ENCODE measurements around the gene HOXB5. TPM values are rescaled to one million over a fixed set of nuclear protein-coding genes. Genes with fewer than 3 reads are reported as not detected.

The HOXB5 gene
- polyA plus RNA-seq, 1 experiment = not detected

DNA sequence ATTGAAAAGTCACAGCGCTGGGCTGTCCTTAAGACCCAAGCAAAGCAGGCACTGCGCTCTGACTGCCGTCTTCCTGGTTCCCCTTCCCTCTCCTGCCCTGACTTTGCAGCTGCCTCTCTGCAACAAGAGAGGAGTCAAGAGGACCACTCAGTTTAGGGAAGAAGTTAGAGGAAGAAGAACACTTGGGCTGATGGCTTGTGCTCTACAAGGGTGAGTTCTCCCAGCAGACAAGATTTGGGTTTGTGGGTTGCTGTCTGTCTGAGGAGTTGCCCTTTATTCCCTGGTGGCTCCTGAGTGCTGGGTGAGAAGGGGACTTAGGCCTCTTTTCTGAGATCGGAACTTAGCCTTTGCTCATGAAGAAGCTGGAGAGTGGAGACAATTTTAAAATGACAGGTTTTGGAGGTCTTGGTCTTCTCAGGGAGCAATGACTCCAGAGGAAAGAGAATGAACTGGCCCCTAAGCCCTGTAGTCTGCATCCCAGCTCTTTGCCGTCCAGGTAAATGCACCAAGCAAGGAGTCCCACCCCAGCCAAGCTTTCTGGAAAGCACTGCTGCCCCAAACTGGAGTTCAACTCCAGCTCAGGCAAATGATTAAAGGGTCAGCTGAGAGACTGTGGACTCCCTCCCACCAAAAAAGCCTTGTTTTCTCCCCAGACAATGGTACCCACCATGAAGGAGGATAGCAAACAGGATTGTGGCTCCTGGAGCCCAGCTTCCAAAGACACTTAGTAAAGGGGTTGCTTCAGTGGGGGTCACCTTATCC lies 35.3 kb upstream of the HOXB5 start:
- CTCF ChIA-PET = interaction anchor here (0.8 to 2.0 kb wide), 3 partner anchors 10 to 27 kb away, joined by 3 to 6 read pairs (median 3); no protein-coding TSS in a partner anchor
- Histone ChIP-seq H3K36me3 (ENCODE audit: control insufficient read depth, insufficient read depth, low read length) (no peaks in the 10 kb centered on the region), H3K4me3 (ENCODE audit: low read depth, low read length) (no peak overlapping the region), H3K27me3 (ENCODE audit: control insufficient read depth, insufficient read depth, low read length) (peaks cover 88% of the 10 kb centered on the region)
- DNase-seq (ENCODE audit: low read depth) = no peak
- POLR2A ChIA-PET = no interaction called here
- TF ChIP-seq, protein P1, sequence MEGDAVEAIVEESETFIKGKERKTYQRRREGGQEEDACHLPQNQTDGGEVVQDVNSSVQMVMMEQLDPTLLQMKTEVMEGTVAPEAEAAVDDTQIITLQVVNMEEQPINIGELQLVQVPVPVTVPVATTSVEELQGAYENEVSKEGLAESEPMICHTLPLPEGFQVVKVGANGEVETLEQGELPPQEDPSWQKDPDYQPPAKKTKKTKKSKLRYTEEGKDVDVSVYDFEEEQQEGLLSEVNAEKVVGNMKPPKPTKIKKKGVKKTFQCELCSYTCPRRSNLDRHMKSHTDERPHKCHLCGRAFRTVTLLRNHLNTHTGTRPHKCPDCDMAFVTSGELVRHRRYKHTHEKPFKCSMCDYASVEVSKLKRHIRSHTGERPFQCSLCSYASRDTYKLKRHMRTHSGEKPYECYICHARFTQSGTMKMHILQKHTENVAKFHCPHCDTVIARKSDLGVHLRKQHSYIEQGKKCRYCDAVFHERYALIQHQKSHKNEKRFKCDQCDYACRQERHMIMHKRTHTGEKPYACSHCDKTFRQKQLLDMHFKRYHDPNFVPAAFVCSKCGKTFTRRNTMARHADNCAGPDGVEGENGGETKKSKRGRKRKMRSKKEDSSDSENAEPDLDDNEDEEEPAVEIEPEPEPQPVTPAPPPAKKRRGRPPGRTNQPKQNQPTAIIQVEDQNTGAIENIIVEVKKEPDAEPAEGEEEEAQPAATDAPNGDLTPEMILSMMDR (IDR thresholded peaks at IDR 0.05; ENCODE audit: insufficient read depth, low read depth, low read length) = no peak

DNA sequence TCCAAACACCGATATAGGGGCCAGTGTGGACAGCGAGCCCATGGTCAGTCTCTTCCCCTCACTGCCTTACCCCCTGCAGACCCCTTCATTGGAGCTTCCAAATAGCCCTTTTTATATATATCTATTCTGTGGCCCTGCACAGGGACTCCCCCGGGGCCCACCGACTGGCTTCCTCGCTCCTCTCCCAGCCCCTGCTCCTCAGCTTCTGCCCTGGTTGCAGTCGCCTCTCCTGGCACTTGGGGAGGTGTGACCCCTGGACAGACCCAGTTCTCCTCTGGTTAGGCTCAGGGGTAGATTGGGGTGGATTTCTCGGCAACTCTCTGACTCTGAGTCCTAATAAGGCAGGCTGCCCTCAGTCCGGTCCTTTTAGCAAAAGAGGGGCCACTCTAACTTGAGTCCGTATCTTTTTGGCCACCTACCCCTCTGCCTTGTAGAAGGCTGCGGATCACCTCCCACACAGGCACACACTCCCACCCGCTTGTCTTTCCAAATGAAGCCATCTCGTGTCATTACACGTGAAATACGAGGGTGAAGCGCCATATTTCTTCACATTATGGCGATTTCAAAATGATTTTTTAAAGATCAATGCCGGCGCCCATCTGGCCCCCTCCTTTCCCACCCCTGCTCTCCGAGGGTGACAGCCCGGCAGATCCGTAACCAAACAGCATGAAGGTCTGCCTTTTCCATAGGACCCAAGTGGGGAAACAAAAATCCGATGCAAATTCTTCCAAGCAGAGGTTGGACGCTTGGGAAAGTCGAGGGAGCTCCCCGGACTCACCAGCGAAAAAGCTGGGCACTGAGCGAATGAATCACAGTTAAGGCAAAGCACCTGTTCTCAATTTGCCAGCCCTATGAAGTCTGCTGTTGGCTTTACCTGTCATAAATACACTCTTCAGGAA lies 34.3 kb upstream of the HOXB5 start:
- ChIA-PET POLR2A (no interaction called here), CTCF (interaction anchor here (0.9 to 2.0 kb wide), 4 partner anchors 8 to 10 kb away, joined by 3 to 6 read pairs (median 4); no protein-coding TSS in a partner anchor)
- H3K27me3 ChIP-seq (ENCODE audit: control insufficient read depth, insufficient read depth, low read length) = peaks cover 88% of the 10 kb centered on the region
- no peak overlapping the region for H3K4me3 ChIP-seq (ENCODE audit: low read depth, low read length)
- DNase-seq (ENCODE audit: low read depth) = no peak
- TF ChIP-seq, protein P1 (IDR thresholded peaks at IDR 0.05; ENCODE audit: insufficient read depth, low read depth, low read length) = no peak
- no peaks in the 10 kb centered on the region for H3K36me3 ChIP-seq (ENCODE audit: control insufficient read depth, insufficient read depth, low read length)

DNA sequence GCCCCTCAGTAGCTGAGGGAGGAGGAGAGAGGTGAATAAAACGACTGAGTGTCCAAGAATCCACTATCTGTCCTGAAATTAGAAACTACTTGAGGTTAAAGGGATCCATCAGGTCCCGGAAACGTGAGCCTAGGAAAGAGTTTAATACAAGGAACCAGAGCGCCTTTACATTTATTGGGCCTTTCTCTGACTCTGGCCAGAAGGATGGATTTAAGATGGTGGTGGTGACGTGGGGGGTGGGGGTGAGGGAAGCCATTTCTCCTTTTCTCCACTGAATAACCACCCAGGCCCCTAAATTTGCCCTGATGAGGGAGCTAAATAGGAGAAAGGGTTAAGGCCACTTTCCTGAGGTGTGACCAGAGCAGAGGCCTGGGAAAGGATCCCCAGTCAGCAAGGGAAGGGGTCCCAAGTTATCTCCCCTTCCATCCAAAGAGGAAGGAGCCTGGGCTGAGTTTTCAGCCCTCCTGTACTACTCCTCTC lies 33.6 kb upstream of the HOXB5 start:
- CTCF ChIA-PET = interaction anchor here (0.9 to 1.1 kb wide), 4 partner anchors 9 to 14 kb away, joined by 3 to 4 read pairs (median 4); no protein-coding TSS in a partner anchor
- Histone ChIP-seq H3K36me3 (ENCODE audit: control insufficient read depth, insufficient read depth, low read length) (no peaks in the 10 kb centered on the region), H3K4me3 (ENCODE audit: low read depth, low read length) (no peak overlapping the region), H3K27me3 (ENCODE audit: control insufficient read depth, insufficient read depth, low read length) (peaks cover 88% of the 10 kb centered on the region)
- POLR2A ChIA-PET = no interaction called here
- TF ChIP-seq, protein P1 (IDR thresholded peaks at IDR 0.05; ENCODE audit: insufficient read depth, low read depth, low read length) = no peak
- no peak for DNase-seq (ENCODE audit: low read depth)

DNA sequence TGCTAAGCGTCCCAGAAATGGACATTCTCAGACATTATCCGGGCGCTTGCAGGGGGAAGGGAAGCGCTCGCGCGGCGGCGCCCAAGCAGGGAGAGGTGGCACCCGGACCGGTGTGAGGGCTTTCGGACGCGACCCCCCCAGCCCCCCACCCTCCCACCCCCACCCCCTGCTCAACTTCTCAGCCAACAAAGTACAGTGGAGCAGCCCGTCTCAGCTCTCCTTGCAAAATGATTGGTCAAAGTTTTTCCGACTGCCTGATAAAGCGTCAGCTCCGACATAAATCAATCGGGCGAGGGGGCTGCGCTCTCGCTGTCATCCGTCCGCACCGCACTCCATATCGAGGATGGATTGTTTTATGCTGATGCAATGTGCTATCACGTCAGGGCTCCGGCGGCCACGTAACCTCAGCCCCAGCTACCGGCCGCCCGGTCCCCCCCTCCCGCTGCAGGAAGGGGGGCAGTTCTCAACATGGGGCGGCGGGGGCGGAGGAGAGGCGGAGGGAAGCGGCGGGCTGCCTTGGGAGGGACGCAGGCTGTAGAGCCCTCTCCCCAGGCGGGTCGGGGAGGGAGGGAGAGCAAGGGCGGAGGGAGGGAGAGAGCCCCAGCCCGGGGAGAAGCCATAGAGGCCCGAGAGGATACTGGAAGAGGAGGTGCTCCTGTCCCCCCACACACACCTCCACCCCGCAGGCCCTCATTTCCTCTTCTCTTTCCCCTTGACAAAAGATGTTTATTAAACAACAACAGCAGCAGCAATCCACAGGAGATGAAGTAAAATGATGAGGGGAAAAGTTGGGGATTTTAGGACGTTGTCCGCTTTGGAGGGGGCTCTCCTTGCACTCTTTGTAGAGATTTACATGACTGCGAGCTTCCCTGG lies 32.9 kb upstream of the HOXB5 start, which contains the start of gene HOXB9:
TSS of gene HOXB9 (minus strand) at position 114 of the 873 bp plus-strand sequence. CDS start at position 25, 89 bp downstream.
- peaks cover 88% of the 10 kb centered on the region for H3K27me3 ChIP-seq (ENCODE audit: control insufficient read depth, insufficient read depth, low read length)
- no peaks in the 10 kb centered on the region for H3K36me3 ChIP-seq (ENCODE audit: control insufficient read depth, insufficient read depth, low read length)
- TF ChIP-seq, protein P1 (IDR thresholded peaks at IDR 0.05; ENCODE audit: insufficient read depth, low read depth, low read length) = no peak
- ChIA-PET CTCF (interaction anchor here (0.9 to 1.9 kb wide), 5 partner anchors 8 to 252 kb away, joined by 3 to 7 read pairs (median 4); no protein-coding TSS in a partner anchor), POLR2A (no interaction called here)
- H3K4me3 ChIP-seq (ENCODE audit: low read depth, low read length) = no peak within 1 kb of the TSS
- no peak for DNase-seq (ENCODE audit: low read depth)
